RWPE2 (cell line): Measurements from ENCODE around the gene TANC1.

Experiments used
- ATAC-seq: fragments of 200-7000 bp; cut with Tn5 transposase; 3 replicates; pipeline ENCODE4 v1.9.1; 2021; ENCODE audit warnings: low read depth
- DNase-seq: peaks from one replicate; pipeline ENCODE4 v3.0.0-alpha.2; 2020; ENCODE audit warnings: low spot score
- H3K27ac ChIP-seq: fragments of 450-650 bp; 2 replicates; pipeline ENCODE4 v1.5.1; 2017; ENCODE audit warnings: mild to moderate bottlenecking; ENCODE audit not compliant: poor library complexity, severe bottlenecking
- H3K27me3 ChIP-seq: fragments of 250-450 bp; sonication (Bioruptor Pico); 2 replicates; pipeline ENCODE4 v1.5.1; 2021; ENCODE audit warnings: mild to moderate bottlenecking, moderate library complexity; ENCODE audit not compliant: insufficient read depth, poor library complexity, severe bottlenecking
- H3K36me3 ChIP-seq: fragments of 250-450 bp; sonication (Bioruptor Pico); 2 replicates; pipeline ENCODE4 v1.5.1; 2020; ENCODE audit warnings: low read depth, mild to moderate bottlenecking, moderate library complexity
- H3K4me1 ChIP-seq: fragments of 250-450 bp; sonication (Bioruptor Pico); 2 replicates; pipeline ENCODE4 v1.5.1; 2021; ENCODE audit warnings: mild to moderate bottlenecking, moderate library complexity; ENCODE audit not compliant: insufficient read depth, poor library complexity, severe bottlenecking
- H3K4me3 ChIP-seq: fragments of 250-450 bp; sonication (Bioruptor Pico); 2 replicates; pipeline ENCODE4 v1.5.1; 2021; ENCODE audit warnings: mild to moderate bottlenecking, moderate library complexity; ENCODE audit not compliant: severe bottlenecking
- H3K9me3 ChIP-seq: fragments of 250-450 bp; sonication (Bioruptor Pico); 2 replicates; pipeline ENCODE4 v1.5.1; 2021; ENCODE audit warnings: mild to moderate bottlenecking, moderate library complexity; ENCODE audit not compliant: severe bottlenecking
- TF ChIP-seq, protein P1 (sequence below): fragments of 450-650 bp; IDR thresholded peaks from one replicate; pipeline ENCODE4 v1.5.1; 2017; ENCODE audit warnings: mild to moderate bottlenecking, moderate library complexity; ENCODE audit not compliant: poor library complexity, severe bottlenecking

The TANC1 gene

DNA sequence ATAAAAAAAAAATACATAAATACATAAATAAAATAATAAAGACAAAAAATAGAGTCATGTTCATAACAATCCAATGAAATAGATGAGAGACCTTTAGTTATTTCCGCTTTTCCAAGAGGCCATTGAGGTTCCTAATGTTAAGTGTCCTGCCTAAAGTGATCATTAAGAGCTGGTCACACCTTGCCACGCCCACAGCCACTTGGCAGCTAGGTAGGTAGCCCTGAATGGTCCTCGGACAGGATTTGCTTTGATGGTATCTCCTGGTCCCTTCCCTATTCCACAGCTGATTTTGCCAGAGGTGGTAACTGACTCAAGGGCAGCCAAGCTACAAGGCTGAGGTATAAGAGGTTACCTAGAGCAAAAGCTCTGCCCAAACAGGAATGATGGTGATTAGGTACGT is 24.5 kb upstream of the TANC1 start:
- Histone ChIP-seq H3K27me3 (no peaks in the 10 kb centered on the region), H3K4me3 (no peak overlapping the region), H3K4me1 (no peaks in the 10 kb centered on the region), H3K27ac (no peak overlapping the region), H3K36me3 (no peaks in the 10 kb centered on the region), H3K9me3 (no peaks in the 10 kb centered on the region)
- TF ChIP-seq, protein P1, sequence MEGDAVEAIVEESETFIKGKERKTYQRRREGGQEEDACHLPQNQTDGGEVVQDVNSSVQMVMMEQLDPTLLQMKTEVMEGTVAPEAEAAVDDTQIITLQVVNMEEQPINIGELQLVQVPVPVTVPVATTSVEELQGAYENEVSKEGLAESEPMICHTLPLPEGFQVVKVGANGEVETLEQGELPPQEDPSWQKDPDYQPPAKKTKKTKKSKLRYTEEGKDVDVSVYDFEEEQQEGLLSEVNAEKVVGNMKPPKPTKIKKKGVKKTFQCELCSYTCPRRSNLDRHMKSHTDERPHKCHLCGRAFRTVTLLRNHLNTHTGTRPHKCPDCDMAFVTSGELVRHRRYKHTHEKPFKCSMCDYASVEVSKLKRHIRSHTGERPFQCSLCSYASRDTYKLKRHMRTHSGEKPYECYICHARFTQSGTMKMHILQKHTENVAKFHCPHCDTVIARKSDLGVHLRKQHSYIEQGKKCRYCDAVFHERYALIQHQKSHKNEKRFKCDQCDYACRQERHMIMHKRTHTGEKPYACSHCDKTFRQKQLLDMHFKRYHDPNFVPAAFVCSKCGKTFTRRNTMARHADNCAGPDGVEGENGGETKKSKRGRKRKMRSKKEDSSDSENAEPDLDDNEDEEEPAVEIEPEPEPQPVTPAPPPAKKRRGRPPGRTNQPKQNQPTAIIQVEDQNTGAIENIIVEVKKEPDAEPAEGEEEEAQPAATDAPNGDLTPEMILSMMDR: no peak
- DNase-seq (no peak), ATAC-seq (no peak)

GRCh38 chr2:158948964-158949699 is 19.3 kb upstream of the TANC1 start:
- Histone ChIP-seq H3K36me3 (no peaks in the 10 kb centered on the region), H3K27ac (no peak overlapping the region), H3K27me3 (no peaks in the 10 kb centered on the region), H3K9me3 (no peaks in the 10 kb centered on the region), H3K4me3 (no peak overlapping the region), H3K4me1 (peaks cover 6% of the 10 kb centered on the region)
- TF ChIP-seq, protein P1: no peak
- no peak for DNase-seq
- ATAC-seq: no peak

GRCh38 chr2:158953454-158953853 is 15.0 kb upstream of the TANC1 start:
- Histone ChIP-seq H3K36me3 (no peaks in the 10 kb centered on the region), H3K4me3 (no peak overlapping the region), H3K4me1 (peaks cover 13% of the 10 kb centered on the region), H3K9me3 (no peaks in the 10 kb centered on the region), H3K27me3 (no peaks in the 10 kb centered on the region), H3K27ac (no peak overlapping the region)
- TF ChIP-seq, protein P1: no peak
- no peak for ATAC-seq
- no peak for DNase-seq

DNA sequence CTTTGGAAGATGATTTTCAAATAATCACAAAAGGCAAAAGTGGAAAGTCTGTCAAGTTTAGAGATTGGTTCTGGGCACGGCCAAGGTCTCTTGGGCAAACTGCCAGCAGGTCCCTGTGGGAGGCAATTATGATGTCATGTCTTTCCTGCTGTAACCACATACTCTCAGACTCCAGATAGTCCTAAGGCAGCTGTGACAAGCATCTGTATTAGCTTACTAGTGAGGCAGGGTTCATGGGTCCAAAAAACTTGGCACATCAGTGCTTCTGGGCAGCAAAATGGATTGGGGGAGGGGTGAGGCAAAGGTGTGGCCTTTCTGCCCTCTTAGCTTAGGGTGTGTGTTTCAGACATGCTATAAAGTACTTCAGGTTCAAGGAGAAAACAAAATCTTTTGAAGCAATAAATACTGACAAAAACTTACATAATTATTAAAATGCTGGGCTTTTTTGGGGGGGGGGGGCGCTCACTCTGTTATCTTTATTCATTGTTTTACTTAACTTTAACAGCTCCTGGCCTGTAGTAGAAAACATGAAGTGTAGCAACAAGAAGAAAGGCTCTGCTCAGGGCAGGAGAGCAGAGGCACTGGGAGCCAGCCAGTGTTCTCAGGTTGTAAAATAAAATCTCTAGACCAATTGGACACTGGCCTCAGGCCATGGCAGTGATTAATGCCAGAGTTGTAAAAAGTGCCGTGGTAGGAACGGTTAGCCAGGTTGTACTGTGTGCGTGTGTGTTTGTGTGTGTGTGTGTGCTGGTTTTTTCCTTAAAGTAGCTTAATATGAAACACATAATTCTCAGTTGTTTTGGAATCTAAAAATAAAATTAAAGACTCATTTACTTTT is 14.3 kb upstream of the TANC1 start:
- peak; percentile 85 for ATAC-seq
- Histone ChIP-seq H3K27me3 (no peaks in the 10 kb centered on the region), H3K36me3 (no peaks in the 10 kb centered on the region), H3K9me3 (no peaks in the 10 kb centered on the region), H3K4me1 (peaks cover 13% of the 10 kb centered on the region), H3K27ac (peak overlapping the region; percentile 25), H3K4me3 (no peak overlapping the region)
- DNase-seq: peak; percentile 65
- TF ChIP-seq, protein P1: no peak
